RCC 7860 (cell line): ENCODE data around the gene ELK1.

Source experiments
- DNase-seq: peaks from one replicate; pipeline ENCODE4 v3.0.0-alpha.2; 2015; ENCODE audit warnings: low spot score
- FAIRE-seq: peaks from 2 replicates; lab custom pipeline; 2012; peaks lifted over from hg19 to GRCh38; lab: Jason Lieb, UNC

ELK1 gene

DNA sequence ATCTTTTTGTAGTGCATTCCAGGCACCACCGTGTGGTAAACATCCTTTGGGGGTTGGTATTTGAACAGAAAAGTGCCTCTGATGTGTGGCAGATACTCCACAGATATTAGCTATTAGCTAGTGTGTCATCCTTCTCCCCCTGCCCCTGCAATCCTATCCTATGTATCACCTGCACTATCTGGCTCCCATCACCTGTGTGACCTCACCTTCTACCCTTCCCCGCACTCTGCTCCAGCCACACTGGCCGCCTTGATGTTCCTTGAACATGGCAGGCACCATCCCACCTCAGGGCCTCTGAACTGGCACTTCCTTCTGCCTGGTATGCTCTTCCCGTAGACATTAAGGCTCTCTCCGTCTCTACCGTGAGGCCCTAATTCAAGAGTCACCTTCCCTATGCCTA lies 3.7 kb downstream of the ELK1 start:
- FAIRE-seq (no peak), DNase-seq (no peak)

DNA sequence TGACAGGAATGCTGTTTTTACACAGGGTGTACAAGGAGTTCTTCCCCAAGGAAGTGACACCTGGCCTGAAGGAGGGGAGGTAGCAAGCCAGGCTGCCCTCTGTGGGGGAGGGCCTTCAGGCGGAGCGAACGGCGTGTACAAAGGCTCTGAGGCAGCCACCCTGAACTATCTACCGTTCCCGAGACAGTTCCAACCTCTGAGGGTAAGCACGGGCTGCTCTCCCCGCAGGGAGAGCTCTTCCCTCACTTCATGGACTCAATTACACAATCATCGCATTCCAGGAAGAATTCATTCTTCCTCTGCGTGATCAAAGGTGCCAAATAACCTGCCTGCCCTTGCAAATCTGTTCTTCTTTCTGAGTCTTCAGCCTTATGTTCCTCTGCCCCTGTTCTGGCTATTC lies 4.8 kb downstream of the ELK1 start:
- FAIRE-seq: no peak
- DNase-seq: no peak

DNA sequence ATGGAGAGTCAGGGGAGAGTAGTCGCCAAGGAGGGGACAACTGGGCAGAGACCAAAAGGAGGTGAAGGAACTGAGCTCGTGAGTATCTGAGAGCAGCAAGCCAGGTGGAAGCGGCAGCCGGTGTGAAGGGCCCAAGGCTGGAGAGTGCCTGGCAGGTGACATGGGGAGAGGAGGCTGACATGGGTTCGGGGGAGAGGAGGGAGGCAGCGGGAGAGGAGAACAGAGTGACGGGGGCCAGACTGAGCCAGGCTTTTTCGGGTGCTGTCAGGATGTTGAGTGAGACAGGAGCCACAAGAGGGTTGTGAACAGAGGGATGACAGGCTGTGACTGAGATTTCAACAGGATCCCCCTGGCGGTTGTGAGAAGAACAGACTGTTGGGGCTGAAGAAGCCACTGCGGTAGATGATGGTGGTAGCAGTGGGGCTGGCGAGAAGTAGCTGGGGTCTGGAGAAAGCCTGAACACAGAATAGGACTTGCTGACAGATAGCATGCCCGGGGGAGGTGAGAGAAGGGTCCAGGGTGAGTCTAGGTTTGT lies 5.7 kb downstream of the ELK1 start:
- DNase-seq: no peak

DNA sequence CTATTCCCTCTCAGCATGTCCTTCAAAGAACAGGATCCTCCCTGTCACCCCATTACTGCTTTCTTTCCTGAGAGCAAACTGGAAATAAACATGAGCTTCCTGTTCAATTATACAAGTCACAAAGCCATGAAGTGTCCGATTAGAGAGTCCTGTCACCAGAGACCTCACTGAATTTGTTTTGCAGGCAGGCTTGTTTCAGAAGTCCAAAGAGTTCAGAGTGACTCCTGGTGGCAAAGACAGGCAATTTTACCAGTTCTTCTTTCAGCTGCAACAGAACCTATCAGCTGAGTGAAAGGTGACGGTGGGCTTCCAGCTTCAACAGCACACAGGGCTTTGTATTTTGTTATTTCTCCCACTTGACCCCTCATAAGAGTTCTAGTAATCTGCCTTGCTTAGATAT lies 6.4 kb downstream of the ELK1 start:
- no peak for DNase-seq
- FAIRE-seq: no peak

More for the DNA sequence above, 5.7 kb downstream of the ELK1 start:
- no peak for FAIRE-seq

- FAIRE-seq (no peak), DNase-seq (no peak)
These were observed 11.5 kb downstream of the ELK1 start for GRCh38 chrX:47638816-47639215.

- FAIRE-seq: no peak
These were observed 12.7 kb downstream of the ELK1 start for GRCh38 chrX:47637546-47638195.

DNA sequence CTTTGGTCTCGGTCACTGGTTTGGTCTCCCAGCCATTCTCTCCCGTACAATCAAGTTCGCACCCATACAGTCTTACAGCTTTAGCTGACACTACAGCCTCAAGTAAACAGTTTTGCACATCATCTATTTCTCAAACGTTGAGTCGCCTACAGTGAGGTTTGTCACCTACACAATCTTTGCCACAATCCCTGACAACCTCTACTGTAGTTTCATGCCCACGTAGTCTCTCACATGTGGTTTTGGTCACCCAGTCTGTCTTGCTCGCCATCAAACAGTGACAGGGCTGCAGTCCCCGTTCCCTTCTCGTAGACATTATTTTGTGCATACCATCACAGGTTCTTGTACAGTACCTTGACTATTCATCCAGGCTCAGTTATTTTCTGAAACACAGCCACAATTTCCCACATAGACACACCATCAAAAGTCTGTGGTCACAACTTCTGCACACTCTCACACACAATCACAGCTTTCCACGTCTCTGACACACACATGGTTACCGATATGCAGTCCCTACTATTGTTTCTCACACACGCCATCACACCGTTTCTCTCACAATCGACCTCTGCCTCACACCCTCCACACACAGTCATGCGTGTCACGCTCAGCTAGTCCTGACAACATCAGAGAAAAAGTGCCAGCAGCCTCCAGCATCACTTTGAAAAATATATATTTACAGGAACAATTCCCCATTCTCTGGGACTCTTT lies 15.3 kb downstream of the ELK1 start:
- FAIRE-seq: no peak

More at GRCh38 chrX:47637546-47638195, 12.7 kb downstream of the ELK1 start:
- no peak for DNase-seq

DNA sequence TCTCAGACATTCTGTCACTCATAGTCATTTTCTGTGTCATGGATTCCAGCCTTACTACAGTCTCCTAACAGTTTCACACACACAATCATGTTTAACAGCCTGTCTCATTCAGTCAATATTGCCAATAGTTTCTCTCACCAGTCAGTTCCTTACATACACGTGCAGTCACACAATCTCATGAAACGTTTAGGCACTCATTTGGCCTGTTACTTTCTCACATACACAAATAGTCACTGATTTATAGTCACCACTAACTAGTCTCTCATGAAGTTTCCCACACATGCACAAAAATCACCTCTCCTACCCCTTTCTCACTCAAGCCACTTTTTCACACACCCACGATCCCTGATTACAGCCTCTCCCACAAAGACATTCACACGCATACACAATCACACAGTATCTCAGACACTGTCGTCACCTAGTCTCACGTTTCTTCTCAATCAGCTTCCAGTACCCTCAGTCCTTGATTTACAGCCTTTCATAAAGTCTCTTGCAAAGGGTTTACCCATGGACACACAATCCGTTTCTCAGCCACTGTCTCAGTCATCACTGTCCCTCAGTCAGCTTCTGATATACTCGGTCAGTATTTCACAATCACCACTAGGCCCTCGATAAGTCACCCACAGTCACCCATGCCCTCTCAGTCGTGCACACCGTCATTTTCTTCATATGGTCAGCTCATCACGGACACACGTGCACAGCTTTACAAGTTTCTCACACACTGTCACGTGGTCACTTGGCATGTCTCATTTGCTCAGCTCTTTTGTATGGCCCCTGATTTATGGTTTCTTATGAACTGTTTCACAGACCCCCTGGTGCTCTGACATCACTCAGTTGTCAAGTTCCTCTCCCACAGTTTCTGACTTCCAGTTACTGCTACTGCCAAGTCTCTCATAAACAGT lies 16.4 kb downstream of the ELK1 start:
- DNase-seq (no peak), FAIRE-seq (no peak)

More for the DNA sequence above, 15.3 kb downstream of the ELK1 start:
- DNase-seq: no peak

DNA sequence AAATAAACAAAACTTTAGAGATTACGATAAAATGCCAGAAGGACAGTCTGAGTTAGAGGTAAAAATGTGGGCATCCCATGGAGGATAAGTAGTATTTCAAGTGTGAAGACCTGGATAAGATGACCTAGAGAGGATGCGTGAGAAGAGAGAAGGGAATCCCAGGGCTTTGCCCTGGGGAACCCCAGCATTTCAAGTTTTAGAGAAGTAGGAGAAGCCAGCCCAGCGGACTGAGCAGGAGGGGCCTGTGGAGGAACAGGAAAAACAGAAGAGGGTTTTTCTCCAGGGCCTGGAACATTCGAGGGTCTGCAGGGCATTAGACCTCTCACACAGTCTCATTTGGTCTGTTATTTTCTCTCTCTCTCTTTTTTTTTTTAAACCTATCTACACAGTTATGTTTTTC lies 17.7 kb downstream of the ELK1 start:
- DNase-seq (no peak), FAIRE-seq (no peak)

DNA sequence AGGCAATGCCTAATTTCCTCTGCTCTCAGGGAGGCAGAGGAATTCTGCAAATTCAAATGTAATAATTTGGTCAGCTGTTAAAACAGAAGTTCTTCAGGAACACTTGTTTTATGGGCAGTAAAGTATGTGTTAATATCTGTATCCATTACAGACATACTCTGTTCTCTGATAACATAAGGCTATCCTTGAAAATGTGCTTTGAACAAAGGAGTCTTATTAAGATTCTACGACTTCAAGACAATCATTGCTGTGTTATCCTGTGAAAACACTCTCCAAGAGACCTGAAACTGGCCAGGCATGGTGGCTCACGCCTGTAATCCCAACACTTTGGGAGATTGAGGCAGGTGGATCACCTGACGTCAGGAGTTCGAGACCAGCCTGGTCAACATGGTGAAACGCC lies 18.7 kb downstream of the ELK1 start:
- FAIRE-seq (no peak), DNase-seq (no peak)

GRCh38 chrX:47629419-47630200 lies 20.8 kb downstream of the ELK1 start, which contains the start of gene CFP:
CFP (minus strand) TSS chrX:47629930; CDS start chrX:47629844, 86 bp downstream.
- no peak for FAIRE-seq

DNA sequence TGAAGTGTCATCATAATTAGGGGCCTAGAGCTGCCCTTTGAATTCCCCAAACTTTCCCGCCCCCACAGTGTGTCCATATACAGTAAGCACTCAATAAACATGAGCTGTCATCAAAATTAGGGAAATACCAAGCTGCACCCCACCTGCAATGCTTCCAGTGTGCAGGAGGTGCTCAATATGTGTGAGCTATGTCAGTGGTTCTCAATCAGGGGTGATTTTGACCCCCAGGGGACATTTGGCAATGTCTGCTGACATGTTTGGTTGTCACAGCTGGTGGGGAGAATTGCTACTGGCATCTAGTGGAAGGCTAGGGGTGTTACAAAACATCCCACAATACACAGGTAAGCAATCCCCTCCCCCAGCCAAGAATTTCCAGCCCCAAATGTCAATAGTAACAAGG lies 21.4 kb downstream of the ELK1 start:
- FAIRE-seq: no peak
- DNase-seq: no peak

More at GRCh38 chrX:47629419-47630200, 20.8 kb downstream of the ELK1 start, which contains the start of gene CFP:
- no peak for DNase-seq

DNA sequence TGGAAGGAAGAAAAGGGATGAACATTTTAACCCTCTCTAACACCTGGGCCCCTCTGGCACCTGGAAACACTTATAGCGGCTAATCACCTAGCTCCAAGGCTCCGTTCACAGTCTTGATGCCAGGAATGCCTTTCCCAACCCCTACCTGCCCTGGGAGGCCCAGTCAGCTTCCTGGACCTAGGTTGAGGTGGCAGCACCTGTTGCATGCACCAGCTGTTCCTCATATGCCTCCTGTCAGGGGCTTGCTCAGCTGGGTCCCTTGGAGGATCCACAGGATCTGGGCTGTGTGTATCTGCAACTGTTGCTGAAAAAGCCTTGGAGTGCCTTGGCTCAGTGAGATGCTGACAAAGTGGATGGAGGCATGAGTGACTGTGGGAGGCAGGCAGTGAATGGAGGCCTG lies 25.0 kb downstream of the ELK1 start:
- no peak for FAIRE-seq
- DNase-seq: no peak

GRCh38 chrX:47623540-47624027 lies 26.8 kb downstream of the ELK1 start:
- FAIRE-seq: no peak
- DNase-seq: no peak

- DNase-seq (no peak), FAIRE-seq (no peak)
These were observed 28.5 kb downstream of the ELK1 start for GRCh38 chrX:47621851-47622250.

GRCh38 chrX:47620303-47620685 lies 30.1 kb downstream of the ELK1 start:
- no peak for FAIRE-seq
- DNase-seq: no peak

DNA sequence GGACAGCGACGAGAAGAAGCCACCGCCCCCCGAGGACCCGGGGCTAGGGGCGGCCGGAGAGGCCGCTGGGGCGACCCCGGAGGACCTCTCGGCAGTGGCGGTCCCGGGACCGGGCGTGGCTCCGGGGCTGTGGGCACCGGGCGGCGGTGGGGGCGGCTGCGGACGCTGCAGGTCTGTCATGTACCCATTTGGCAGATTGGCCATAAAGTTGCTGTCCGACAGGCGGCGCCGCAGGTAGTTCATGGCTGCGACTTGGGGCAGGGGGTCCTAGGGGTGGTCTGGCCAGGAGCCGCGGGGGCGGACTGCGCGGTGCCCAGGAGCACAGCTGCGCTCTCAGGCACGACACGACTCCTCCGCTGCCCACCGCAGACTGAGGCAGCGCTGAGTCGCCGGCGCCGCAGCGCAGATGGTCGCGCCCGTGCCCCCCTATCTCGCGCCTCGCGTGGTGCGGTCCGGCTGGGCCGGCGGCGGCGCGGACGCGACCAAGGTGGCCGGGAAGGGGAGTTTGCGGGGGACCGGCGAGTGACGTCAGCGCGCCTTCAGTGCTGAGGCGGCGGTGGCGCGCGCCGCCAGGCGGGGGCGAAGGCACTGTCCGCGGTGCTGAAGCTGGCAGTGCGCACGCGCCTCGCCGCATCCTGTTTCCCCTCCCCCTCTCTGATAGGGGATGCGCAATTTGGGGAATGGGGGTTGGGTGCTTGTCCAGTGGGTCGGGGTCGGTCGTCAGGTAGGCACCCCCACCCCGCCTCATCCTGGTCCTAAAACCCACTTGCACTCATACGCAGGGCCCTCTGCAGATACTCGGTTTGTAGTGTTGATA lies 30.7 kb downstream of the ELK1 start, which contains the start of gene SYN1:
Gene SYN1 (minus strand): TSS at position 372 of the 817 bp plus-strand sequence. CDS start 129 bp downstream, at position 243.
- DNase-seq (no peak), FAIRE-seq (no peak)

- FAIRE-seq: no peak
- no peak for DNase-seq
These were observed 31.4 kb downstream of the ELK1 start for GRCh38 chrX:47618923-47619485.

DNA sequence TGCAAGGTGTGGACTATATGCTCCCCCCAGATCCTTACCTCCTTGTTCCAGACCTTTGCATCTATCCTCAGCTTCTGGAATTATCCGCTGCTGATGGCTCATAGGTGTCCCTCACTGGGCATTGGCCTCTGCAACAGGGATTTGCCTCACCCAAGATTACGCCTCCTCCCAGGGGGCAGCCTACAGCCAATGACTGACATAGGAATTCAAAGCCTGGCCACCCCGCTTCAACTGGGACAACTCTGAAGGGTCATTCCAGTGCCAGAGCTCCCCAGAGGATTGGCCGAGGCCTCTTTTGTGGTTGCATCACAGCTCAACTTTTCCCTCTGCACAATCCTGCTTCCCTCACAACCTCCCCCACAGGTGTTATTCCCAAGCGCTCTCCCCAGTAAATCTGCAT lies 35.7 kb downstream of the ELK1 start:
- no peak for FAIRE-seq
- no peak for DNase-seq
